K562 (cell line): Measurements from ENCODE around the gene HEXD. TPM values are rescaled to one million over a fixed set of nuclear protein-coding genes. Genes with fewer than 3 reads are reported as not detected.

ENCODE experiments used
- CBX5 ChIP-seq: IDR thresholded peaks from 2 replicates; pipeline ENCODE4 v1.6.1; 2014; ENCODE audit warnings: low read depth, borderline replicate concordance
- CBX8 ChIP-seq: fragments of 200-600 bp; sonication (generic); IDR thresholded peaks from 2 replicates; pipeline ENCODE4 v1.6.1; 2012; ENCODE audit warnings: borderline replicate concordance, mixed run types, low read depth, mild to moderate bottlenecking, moderate library complexity, mixed read lengths, low read length, control low read depth, inconsistent platforms; ENCODE audit not compliant: poor library complexity, severe bottlenecking; ENCODE audit errors: extremely low read depth
- CEBPZ ChIP-seq: fragments of 150-350 bp; IDR thresholded peaks from 2 replicates; pipeline ENCODE4 v1.6.1; 2014; ENCODE audit warnings: low read depth, mild to moderate bottlenecking, low read length, borderline replicate concordance
- EP300 ChIP-seq: IDR thresholded peaks from 2 replicates; pipeline ENCODE4 v1.6.1; 2012; ENCODE audit warnings: low read length, improper control_type of control experiment
- FOS ChIP-seq: IDR thresholded peaks from 3 replicates; pipeline ENCODE4 v1.6.1; 2011; ENCODE audit not compliant: insufficient read length; ENCODE audit errors: extremely low read depth
- GTF2A2 ChIP-seq: IDR thresholded peaks from 2 replicates; pipeline ENCODE4 v1.6.1; 2016; ENCODE audit warnings: mild to moderate bottlenecking, missing genetic modification characterization, missing compliant biosample characterization
- MBD1 ChIP-seq: fragments of 250-450 bp; sonication (Bioruptor Pico); IDR thresholded peaks from 2 replicates; pipeline ENCODE4 v1.8.0; 2022; ENCODE audit warnings: inconsistent platforms
- NCOA4 ChIP-seq: fragments of 450-650 bp; IDR thresholded peaks from 2 replicates; pipeline ENCODE4 v1.6.1; 2018; ENCODE audit warnings: mild to moderate bottlenecking; ENCODE audit not compliant: partially characterized antibody
- PML ChIP-seq: IDR thresholded peaks from 2 replicates; pipeline ENCODE4 v1.6.1; 2012; ENCODE audit warnings: low read length, inconsistent platforms
- RBM39 ChIP-seq: fragments of 200-400 bp; formaldehyde crosslinking; optimal IDR thresholded peaks from 2 replicates; pipeline ENCODE3; 2018; ENCODE audit warnings: low read depth, low read length
- SLC30A9 ChIP-seq: fragments of 250-450 bp; sonication (Bioruptor Pico); IDR thresholded peaks from 2 replicates; pipeline ENCODE4 v1.8.0; 2022; ENCODE audit warnings: mild to moderate bottlenecking, moderate library complexity
- SMAD4 ChIP-seq: fragments of 250-450 bp; sonication (Bioruptor Pico); conservative IDR thresholded peaks from 2 replicates; pipeline ENCODE4 v1.8.0; 2021; ENCODE audit warnings: inconsistent platforms, mild to moderate bottlenecking, moderate library complexity
- TCF7L2 ChIP-seq: fragments of 150-350 bp; IDR thresholded peaks from 2 replicates; pipeline ENCODE4 v1.6.1; 2016; ENCODE audit warnings: low read depth, mild to moderate bottlenecking, low read length, moderate library complexity
- ZKSCAN1 ChIP-seq: fragments of 150-350 bp; IDR thresholded peaks from 2 replicates; pipeline ENCODE4 v1.6.1; 2016; ENCODE audit warnings: low read depth, low read length
- ZNF12 ChIP-seq: sonication (generic); formaldehyde crosslinking; IDR thresholded peaks from 2 replicates; pipeline ENCODE4 v1.4.0; 2020; ENCODE audit warnings: mild to moderate bottlenecking, missing genetic modification reagents
- ZNF232 ChIP-seq: sonication (generic); formaldehyde crosslinking; IDR thresholded peaks from 2 replicates; pipeline ENCODE4 v1.8.0; 2022; ENCODE audit warnings: mild to moderate bottlenecking, missing genetic modification reagents
- ZNF696 ChIP-seq: fragments of 250-450 bp; sonication (Bioruptor Pico); conservative IDR thresholded peaks from 2 replicates; pipeline ENCODE4 v1.4.0; 2020; ENCODE audit warnings: mild to moderate bottlenecking, moderate library complexity
- polyA plus RNA-seq, 8 experiments: library from polyadenylated mRNA; depleted of rRNA in 4 of 8; stranded (reverse) in 5 of 8; unstranded in 3 of 8; fragments of >200 nt; fragmentation: Nextera tagmentation in 2 of 8; fragmentation: Illumina TruSeq in 1 of 8; extraction: Ambion mirVana in 2 of 8; extraction: Trizol in 1 of 8; gene quantifications; 2 replicates each; pipeline versions ENCODE4 v1.2.1 to v1.2.3, GENCODE V29; 2011 to 2014; ENCODE audit warnings: inconsistent platforms in 1 of 8, missing spikeins in 1 of 8
- total RNA-seq, 7 experiments: library from RNA; depleted of rRNA in 6 of 7; stranded (reverse); fragments of >200 nt in 6 of 7; fragmentation: Illumina TruSeq in 2 of 7; extraction: Trizol in 2 of 7; gene quantifications; 2 replicates each; pipeline versions ENCODE4 v1.2.1 to v1.2.3, GENCODE V29; 2011 to 2021; ENCODE audit warnings: low replicate concordance in 1 of 7
- TF ChIP-seq, protein P1 (sequence below): fragments of 250-450 bp; sonication (Bioruptor Pico); IDR thresholded peaks from 2 replicates; pipeline ENCODE4 v1.8.0; 2022; ENCODE audit warnings: moderate library complexity, mild to moderate bottlenecking, inconsistent platforms
- TF ChIP-seq, protein P2 (sequence below): IDR thresholded peaks from 2 replicates; pipeline ENCODE4 v1.6.1; 2014; ENCODE audit warnings: antibody characterized with exemption
- TF ChIP-seq, protein P3 (sequence below): fragments of 450-650 bp; IDR thresholded peaks from 2 replicates; pipeline ENCODE4 v1.6.1; 2017; ENCODE audit warnings: mild to moderate bottlenecking, moderate library complexity

HEXD gene
- total and polyA plus RNA-seq, 9 of the 15 experiments (the other 6 are each of a cell fraction or from before 2014, with no cell fraction given) = 1.0 to 25.3 (median 10.0) TPM

DNA sequence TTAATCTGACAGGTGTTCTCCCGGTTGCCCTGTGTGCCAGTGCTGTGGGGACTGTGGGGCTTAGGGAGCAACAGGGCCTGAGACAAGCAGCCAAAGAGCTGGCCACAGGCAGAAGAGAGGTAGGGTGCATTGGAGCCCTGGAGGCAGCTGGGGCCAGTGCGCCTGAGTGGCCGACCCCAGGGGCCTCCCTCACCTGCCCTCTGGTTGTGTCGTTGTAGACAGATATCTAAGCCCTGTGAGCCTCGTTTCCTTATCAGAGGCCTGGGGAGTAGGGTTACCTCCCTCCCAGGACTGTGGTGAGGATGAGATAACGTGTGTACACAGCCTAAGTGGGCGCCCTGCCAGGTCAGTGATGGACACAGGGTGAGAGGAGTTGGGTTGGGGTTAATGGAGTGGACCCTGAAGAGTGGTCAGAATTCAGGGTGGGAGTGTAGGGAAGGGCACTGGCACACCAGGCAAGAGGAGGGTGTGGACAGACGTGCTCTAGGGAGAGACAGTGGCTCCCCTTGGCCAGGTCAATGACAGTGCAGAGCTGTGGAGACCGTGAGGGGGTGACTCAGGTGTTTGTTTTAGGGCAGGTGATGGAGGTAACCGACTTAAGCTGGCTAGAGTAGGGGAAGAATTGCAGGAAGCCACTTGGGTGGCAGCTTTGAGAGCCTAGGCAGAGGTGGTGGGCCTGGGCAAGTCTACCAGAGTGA is 43.8 kb downstream of the HEXD start (continued):
- TF ChIP-seq NCOA4 = peak; percentile 26
- no peak for TF ChIP-seq CBX8
- TF ChIP-seq ZNF12 (CRISPR knock-in tag) = no peak; the same call in 1 of the 2 replicates
- TF ChIP-seq RBM39 = peak; percentile 11
- TF ChIP-seq, protein P1, sequence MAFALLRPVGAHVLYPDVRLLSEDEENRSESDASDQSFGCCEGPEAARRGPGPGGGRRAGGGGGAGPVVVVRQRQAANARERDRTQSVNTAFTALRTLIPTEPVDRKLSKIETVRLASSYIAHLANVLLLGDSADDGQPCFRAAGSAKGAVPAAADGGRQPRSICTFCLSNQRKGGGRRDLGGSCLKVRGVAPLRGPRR = no peak
- TF ChIP-seq ZNF696 = no peak
- TF ChIP-seq, protein P2, sequence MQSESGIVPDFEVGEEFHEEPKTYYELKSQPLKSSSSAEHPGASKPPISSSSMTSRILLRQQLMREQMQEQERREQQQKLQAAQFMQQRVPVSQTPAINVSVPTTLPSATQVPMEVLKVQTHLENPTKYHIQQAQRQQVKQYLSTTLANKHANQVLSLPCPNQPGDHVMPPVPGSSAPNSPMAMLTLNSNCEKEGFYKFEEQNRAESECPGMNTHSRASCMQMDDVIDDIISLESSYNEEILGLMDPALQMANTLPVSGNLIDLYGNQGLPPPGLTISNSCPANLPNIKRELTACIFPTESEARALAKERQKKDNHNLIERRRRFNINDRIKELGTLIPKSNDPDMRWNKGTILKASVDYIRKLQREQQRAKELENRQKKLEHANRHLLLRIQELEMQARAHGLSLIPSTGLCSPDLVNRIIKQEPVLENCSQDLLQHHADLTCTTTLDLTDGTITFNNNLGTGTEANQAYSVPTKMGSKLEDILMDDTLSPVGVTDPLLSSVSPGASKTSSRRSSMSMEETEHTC = 0 out of 2 replicates have a peak, but pooled peaks have one; percentile 68
- peak; percentile 95 for TF ChIP-seq SMAD4
- no peak for TF ChIP-seq TCF7L2
- TF ChIP-seq, protein P3, sequence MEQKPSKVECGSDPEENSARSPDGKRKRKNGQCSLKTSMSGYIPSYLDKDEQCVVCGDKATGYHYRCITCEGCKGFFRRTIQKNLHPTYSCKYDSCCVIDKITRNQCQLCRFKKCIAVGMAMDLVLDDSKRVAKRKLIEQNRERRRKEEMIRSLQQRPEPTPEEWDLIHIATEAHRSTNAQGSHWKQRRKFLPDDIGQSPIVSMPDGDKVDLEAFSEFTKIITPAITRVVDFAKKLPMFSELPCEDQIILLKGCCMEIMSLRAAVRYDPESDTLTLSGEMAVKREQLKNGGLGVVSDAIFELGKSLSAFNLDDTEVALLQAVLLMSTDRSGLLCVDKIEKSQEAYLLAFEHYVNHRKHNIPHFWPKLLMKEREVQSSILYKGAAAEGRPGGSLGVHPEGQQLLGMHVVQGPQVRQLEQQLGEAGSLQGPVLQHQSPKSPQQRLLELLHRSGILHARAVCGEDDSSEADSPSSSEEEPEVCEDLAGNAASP = no peak
- peak; percentile 10; the same call in 1 of the 2 replicates for TF ChIP-seq CBX5
- no peak for TF ChIP-seq CEBPZ
- TF ChIP-seq ZNF232 (CRISPR knock-in tag) = no peak
- peak; percentile 73; the same call in 1 of the 2 replicates for TF ChIP-seq ZKSCAN1
- TF ChIP-seq EP300 = peak; percentile 98
- TF ChIP-seq GTF2A2 (tag) = no peak
- no peak for TF ChIP-seq FOS
- TF ChIP-seq MBD1 (CRISPR knock-in tag) = no peak
- no peak for TF ChIP-seq SLC30A9 (CRISPR knock-in tag)
- peak; percentile 96 for TF ChIP-seq PML
